Posterior cingulate gyrus (tissue), 11 donors: ENCODE data around the gene PYCARD.
A peak's percentile ranks its signal among the peaks of the same experiment; 100 is the strongest.
"Not testable (repeated sequence)": the region's sequence is repeated elsewhere in the genome, so short reads cannot be mapped to it uniquely, and the experiment has no call there.

ENCODE experiments used
- DNase-seq, 10 donors: peaks; one replicate each; pipeline versions ENCODE4 v3.0.0 to v3.0.0-alpha.2; 2020 to 2021; ENCODE audit warnings: mixed read lengths in 3 of 10
- intact Hi-C: fragments of 100-400 bp; cut with DNase I; formaldehyde crosslinking; loops from one replicate; pipeline ENCODE4 v1.15.1; 2023

PYCARD gene

GRCh38 chr16:31202414-31203375 lies at the start of gene PYCARD:
Gene PYCARD (minus strand): TSS chr16:31202760. CDS start chr16:31202690, 70 bp downstream.
- DNase-seq = peak in 3 of 10 donors; percentile 81 to 89 (median 82)
- intact Hi-C loops = no loop called here

DNA sequence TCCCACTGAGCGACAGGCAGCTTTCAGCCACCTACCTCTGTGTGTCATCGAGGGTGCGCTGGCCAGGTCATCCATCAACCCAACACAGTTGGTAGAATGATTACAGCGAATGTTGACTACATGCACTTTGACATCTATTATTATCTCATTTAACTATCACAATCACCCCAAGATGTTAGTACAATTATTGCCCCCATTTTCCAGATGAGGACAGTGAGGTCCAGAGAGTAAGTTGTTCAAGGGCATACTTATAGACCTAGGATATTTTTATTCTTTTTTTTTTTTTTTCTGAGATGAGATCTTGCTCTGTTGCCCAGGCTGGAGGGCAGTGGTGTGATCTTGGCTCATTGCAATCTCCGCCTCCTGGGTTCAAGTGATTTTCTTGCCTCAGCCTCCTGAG lies 48.9 kb upstream of the PYCARD start:
- peak in 1 of 10 donors; percentile 5 for DNase-seq
- intact Hi-C loops = no loop called here

GRCh38 chr16:31250782-31251384 lies 48.3 kb upstream of the PYCARD start:
- intact Hi-C loops = no loop called here
- DNase-seq = no peak

DNA sequence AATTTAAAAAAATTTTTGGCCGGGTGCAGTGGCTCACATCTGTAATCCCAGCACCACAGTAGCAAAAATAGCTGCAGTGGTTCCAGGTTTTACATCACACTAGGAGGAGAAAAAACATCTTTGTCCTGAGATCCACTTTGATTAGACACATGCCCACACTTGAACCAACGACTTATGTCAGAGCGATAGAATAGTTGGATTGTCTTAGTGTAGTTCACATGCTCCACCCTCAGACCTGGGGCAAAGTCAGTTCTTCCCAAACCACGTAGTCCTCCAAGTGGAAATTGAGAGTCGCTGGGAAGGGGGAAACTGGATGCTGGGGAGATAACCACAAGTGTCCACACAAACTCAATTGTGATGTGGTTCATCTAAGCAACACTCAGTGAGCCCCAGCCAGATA lies 45.8 kb upstream of the PYCARD start:
- intact Hi-C loops = no loop called here
- no peak for DNase-seq

DNA sequence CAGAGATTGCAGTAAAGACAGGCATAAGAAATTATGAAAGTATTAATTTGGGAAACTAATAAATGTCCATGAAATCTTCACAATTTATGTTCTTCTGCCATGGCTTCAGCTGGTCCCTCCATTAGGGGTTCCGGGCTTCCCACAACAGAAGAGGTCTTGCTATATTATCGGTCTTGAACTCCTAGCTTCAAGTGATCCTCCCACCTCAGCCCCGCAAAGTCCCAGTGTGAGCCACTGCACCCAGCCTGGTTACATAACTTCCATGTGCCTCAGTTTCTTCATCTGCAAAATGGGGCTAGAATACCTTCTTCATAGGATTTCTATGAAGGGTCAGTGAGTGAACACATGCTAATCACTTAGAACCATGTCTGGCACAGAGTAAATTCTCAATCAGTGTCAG lies 43.7 kb upstream of the PYCARD start:
- intact Hi-C loops = no loop called here
- no peak for DNase-seq

DNA sequence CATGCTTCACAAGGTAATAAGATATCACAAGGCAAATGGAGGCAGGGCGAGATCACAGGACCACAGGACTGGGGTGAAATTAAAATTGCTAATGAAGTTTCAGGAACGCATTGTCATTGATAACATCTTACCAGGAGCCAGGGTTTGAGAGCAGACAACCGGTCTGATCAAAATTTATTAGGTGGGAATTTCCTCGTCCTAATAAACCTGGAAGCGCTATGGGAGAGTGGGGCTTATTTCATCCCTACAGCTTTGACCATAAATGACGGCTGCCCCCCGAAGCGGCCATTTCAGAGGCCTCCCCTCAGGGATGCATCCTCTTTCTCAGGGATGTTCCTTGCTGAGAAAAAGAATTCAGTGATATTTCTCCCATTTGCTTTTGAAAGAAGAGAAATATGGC lies 43.0 kb upstream of the PYCARD start:
- DNase-seq, intact Hi-C loops: not testable (repeated sequence)

GRCh38 chr16:31243734-31244670 lies 41.4 kb upstream of the PYCARD start:
- intact Hi-C loops = no loop called here
- no peak for DNase-seq

DNA sequence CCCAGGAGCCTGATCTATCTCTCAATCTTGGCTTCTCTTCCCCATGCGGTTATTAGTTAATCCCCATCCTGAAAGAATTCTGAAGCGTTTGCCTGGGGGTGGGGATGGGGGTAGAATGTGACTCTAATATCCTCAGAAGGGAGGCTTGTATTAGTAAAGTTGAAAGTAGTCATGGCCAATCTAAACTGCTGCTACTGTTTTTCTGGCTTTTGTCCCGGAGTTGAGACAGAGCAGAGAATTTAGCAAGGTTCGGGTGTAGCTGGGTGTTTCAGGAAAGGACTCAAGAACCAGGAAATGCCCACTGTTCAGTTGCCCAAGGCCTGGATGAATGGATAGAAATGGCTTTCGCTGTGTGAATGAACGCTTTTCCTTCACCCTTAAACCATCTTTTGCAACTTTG lies 39.6 kb upstream of the PYCARD start:
- no peak for DNase-seq
- intact Hi-C loops = no loop called here

DNA sequence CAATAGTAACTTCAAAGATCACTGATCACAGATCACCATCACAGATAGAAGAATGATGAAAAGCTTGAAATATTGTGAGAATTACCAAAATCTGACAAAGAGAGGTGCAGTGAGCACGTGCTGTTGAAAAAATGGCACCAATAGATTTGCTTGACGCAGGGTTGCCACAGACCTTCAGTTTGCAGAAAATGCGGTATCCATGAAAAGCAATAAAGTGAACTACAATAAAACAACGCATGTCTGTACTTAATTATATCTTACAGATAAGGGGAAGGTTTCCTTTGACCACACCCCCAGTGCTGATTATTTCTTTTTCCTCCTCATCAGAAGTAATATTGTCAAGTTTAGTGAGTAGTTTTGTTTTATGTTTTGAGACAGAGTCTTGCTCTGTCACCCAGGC lies 35.5 kb upstream of the PYCARD start:
- DNase-seq = no peak
- intact Hi-C loops = no loop called here

DNA sequence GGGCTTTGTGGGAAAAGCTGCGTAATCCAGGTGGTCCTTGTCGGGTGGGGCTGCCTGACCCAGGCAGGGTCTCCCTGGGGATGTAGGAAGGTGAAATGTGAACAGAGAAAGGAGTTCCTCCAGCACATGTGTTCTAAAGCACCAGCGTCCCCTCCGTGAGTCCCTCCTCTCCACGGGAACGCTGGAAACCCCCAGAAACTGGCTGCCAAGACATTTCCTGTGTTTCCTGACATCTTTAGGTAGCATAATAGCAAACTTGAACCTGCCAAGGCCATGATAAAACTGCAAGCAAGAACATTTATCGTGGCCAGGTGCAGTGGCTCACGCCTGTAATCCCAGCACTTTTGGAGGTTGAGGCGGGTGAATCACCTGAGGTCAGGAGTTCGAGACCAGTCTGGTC lies 26.9 kb upstream of the PYCARD start:
- DNase-seq = peak in 2 of 10 donors; percentile 29 to 64
- intact Hi-C loops = no loop called here

DNA sequence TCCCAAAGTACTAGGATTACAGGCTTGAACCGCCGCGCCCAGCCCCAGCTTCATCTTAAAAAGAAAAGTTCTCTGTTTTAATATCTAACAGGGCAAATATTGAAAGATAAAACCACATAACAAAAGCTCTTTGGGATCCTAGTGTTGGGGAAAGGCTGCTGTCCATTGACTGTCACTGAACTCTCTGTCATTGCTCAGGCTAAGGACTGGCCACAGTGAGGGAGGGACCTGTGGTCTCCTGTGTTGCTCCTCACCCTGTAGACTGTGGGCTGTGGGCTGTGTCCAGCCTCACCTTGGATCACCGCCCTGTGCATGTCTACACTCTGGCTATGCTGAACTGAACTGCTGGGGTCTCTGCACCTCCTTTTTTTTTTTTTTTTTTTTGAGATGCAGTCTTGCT lies 25.6 kb upstream of the PYCARD start:
- peak in 2 of 10 donors; percentile 4 to 55 for DNase-seq
- intact Hi-C loops = no loop called here

GRCh38 chr16:31225193-31225592 lies 22.6 kb upstream of the PYCARD start:
- peak in 2 of 10 donors; percentile 12 to 18 for DNase-seq
- intact Hi-C loops = no loop called here

GRCh38 chr16:31224092-31224955 lies 21.8 kb upstream of the PYCARD start:
- intact Hi-C loops = no loop called here
- DNase-seq = peak in 2 of 10 donors; percentile 62 to 66

GRCh38 chr16:31223044-31223443 lies 20.5 kb upstream of the PYCARD start:
- peak in 3 of 10 donors; percentile 33 to 55 (median 50) for DNase-seq
- intact Hi-C loops = no loop called here

DNA sequence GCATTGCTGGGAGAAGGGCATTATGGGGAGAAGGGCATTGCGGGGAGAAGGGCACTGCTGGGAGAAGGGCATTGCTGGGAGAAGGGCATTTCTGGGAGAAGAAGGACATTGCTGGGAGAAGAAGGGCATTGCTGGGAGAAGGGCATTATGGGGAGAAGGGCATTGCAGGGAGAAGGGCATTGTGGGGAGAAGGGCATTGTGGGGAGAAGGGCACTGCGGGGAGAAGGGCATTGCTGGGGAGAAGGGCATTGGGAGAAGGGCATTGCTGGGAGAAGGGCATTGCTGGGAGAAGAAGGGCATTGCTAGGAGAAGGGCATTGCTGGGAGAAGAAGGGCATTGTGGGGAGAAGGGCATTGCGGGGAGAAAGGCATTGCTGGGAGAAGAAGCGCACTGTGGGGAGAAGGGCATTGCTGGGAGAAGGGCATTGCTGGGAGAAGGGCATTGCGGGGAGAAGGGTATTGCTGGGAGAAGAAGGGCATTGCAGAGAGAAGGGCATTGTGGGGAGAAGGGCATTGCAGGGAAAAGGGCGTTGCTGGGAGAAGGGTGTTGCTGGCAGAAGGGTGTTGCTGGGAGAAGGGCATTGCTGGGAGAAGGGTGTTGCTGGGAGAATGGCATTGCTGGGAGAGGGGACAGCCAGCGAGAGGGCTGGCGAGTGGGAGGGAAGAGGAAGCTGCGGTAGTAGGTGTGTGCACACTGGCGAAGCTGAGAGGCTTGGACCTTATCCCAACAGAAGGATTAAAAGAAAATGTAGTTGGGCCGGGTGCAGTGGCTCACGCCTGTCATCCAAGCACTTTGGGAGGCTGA lies 19.0 kb upstream of the PYCARD start:
- intact Hi-C loops = no loop called here

DNA sequence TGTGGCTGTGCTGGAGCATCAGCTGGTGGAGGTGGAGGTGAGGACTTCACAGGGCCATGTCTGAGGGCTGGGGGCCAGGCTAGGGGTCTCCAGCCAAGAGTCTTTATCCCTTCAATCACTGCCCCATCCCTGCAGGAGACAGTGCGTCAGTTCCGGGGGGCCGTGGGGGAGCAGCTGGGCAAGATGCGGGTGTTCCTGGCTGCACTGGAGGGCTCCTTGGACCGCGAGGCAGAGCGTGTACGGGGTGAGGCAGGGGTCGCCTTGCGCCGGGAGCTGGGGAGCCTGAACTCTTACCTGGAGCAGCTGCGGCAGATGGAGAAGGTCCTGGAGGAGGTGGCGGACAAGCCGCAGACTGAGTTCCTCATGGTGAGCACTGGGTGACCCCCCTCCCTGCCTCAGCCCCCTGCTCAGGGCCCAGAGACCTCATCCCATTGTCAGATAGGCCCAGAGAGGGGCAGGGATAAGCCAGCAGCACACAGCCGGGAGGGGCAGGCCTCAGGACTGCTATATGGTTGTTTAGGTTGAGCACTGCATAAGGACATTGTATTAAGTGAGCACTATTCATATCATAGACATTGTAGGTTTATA lies 16.7 kb upstream of the PYCARD start:
- intact Hi-C loops = no loop called here
- DNase-seq = peak in 3 of 10 donors; percentile 25 to 77 (median 74)

More for the DNA sequence above, 19.0 kb upstream of the PYCARD start:
- peak in 3 of 10 donors; percentile 33 to 64 (median 62) for DNase-seq

DNA sequence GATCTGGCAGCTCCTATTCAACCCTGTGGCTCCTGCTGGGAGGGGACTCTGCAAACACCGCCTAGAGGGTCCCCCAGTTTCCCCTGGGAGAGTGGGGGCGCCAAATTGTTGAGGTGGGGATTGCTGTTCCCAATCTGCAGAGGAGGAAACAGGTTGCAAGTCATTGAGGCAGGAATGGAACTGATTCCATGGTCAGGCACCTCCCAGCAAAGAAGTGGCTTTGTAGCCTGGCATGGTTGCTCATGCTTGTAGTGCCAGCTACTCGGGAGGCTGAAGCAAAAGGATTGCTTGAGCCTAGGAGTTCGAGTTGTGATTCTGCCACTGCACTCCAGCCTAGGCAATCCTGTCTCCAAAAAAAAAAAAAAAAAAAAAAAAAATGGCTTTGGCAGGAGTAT lies 14.6 kb upstream of the PYCARD start:
- no peak for DNase-seq
- intact Hi-C loops = no loop called here

DNA sequence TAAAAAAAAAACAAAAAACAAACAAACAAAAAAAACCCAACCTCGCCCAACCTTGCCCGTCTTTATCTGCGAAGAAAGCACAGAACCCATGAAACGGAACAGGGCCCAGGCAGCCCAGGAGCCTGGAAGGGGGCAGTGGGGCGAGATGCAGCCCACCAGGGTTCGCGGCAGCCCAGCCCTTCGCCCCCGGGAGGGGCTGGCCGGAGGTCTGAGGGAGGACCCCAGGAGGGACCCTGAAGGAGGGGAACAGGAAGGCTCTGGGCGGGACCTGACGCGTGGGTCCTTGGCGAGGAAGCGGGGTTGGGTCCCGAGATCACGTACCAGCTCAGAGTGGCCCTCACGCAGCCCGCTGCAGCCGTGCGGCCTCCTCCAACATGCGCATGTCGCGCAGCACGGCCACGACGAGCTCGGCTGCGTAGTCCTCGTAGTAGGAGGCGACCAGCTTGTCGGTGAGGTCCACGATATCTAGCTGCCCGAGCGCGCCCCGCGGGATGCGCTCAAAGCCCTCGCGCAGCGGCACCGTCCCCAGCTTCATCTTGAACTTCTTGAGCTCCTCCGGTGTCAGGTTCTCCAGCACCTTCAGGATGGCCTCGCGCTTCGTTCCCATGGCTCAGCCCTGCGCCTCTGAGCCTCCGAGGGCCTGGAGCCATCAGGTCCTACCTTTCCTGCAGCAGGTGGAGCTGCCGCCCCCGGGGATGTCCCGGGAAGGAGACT lies 14.0 kb upstream of the PYCARD start, which contains the start of gene PYDC1:
Gene PYDC1 (minus strand): TSS at position 714 of the 714 bp plus-strand sequence. CDS start 107 bp downstream, at position 607.
- intact Hi-C loops = no loop called here

More for the DNA sequence above, 14.0 kb upstream of the PYCARD start, which contains the start of gene PYDC1:
- peak in 5 of 10 donors; percentile 12 to 85 (median 74) for DNase-seq
